RWPE1 (cell line): ENCODE measurements around the gene USP6NL.

Experiments
- CTCF ChIA-PET: fragments of 350-600 bp; sonication (Branson Sonifier 250); formaldehyde crosslinking; extraction: SDS; loops from one replicate; lab custom pipeline; 2021; lab: Yijun Ruan, JAX
- POLR2A ChIA-PET: fragments of 400-600 bp; formaldehyde crosslinking; extraction: SDS; loops from one replicate; lab custom pipeline; 2020; ENCODE audit warnings: antibody characterized with exemption; ENCODE audit not compliant: low non-redundant PET; lab: Yijun Ruan, JAX
- DNase-seq: peaks from one replicate; pipeline ENCODE4 v3.0.0; 2012; ENCODE audit warnings: low spot score
- H3K27ac ChIP-seq: fragments of 450-650 bp; 2 replicates; pipeline ENCODE4 v1.5.1; 2017
- TF ChIP-seq, protein P1 (sequence below): fragments of 450-650 bp; conservative IDR thresholded peaks from 2 replicates; pipeline ENCODE4 v1.5.1; 2017; ENCODE audit warnings: low read depth, mild to moderate bottlenecking

Gene USP6NL

DNA sequence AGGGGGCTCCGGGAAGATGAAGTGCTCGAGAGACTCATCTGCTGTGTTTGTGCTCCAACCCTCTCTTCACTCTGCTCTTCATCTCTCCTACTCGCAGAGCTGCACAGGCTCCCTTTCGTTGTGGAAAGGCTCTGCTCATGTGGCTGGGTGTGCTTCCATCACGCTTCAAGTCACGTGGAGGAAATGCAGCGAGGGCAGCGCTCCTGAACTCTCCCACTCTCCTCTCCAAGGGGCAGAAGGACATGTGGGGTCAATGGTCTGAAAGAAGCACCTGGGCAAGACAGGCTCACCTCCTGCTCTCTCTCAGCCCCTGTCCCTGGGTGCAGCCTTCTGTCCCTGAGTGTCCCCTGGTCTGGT is 72.6 kb downstream of the USP6NL start:
- no peak overlapping the region; the same call in 1 of the 2 replicates for H3K27ac ChIP-seq
- ChIA-PET POLR2A (no interaction called here), CTCF (no interaction called here)
- DNase-seq = no peak
- TF ChIP-seq, protein P1, sequence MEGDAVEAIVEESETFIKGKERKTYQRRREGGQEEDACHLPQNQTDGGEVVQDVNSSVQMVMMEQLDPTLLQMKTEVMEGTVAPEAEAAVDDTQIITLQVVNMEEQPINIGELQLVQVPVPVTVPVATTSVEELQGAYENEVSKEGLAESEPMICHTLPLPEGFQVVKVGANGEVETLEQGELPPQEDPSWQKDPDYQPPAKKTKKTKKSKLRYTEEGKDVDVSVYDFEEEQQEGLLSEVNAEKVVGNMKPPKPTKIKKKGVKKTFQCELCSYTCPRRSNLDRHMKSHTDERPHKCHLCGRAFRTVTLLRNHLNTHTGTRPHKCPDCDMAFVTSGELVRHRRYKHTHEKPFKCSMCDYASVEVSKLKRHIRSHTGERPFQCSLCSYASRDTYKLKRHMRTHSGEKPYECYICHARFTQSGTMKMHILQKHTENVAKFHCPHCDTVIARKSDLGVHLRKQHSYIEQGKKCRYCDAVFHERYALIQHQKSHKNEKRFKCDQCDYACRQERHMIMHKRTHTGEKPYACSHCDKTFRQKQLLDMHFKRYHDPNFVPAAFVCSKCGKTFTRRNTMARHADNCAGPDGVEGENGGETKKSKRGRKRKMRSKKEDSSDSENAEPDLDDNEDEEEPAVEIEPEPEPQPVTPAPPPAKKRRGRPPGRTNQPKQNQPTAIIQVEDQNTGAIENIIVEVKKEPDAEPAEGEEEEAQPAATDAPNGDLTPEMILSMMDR = no peak

DNA sequence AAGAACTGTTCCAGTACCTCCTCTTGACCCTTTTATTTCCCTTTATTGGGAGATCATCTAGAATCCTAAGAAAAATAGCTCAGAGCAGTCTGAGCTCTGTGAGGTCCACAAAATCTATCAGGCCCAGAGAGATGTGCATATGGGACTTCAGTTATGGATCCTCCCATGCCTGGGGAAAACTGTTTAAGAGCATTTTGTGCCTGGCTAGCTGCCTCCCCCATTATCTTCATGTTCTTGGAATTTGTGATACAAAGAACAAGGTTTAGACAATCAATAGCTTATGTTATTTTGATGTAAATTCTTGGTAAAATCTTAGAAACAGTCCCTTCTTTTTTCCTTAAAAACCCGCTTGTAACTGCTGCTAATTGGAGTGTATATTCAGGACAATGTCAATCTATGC is 75.2 kb downstream of the USP6NL start:
- DNase-seq = no peak
- no peak overlapping the region for H3K27ac ChIP-seq
- POLR2A ChIA-PET = no interaction called here
- CTCF ChIA-PET = no interaction called here
- TF ChIP-seq, protein P1 = no peak

DNA sequence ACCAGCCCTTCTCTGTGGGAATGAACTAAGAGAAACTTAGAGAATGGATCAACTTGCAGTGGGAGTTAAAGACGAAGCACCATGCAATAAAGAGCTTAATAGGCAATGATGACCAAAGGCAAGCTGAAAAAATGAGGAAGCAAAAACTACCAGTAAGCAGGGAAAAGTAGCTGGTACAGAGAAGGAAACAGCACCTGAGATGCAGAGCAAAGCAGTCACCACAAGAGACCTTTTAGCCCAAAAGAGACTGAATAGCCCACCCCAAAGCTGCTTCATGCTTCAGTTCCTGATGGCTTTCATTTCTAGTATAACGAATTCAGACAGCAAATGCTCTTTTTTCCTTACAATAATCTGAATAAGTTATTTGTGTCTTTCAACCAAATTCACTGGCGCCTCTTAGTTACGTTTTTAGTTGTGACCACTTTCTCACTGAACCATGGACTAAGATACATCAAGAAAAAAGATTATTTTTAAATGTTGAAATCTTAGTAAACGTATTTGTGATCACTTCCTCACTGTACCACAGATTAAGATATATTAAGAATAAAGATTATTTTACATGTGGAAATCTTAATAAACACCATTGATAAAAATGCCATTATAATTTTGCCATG is 76.0 kb downstream of the USP6NL start:
- CTCF ChIA-PET = no interaction called here
- POLR2A ChIA-PET = no interaction called here
- TF ChIP-seq, protein P1 = no peak
- DNase-seq = no peak
- no peak overlapping the region for H3K27ac ChIP-seq

DNA sequence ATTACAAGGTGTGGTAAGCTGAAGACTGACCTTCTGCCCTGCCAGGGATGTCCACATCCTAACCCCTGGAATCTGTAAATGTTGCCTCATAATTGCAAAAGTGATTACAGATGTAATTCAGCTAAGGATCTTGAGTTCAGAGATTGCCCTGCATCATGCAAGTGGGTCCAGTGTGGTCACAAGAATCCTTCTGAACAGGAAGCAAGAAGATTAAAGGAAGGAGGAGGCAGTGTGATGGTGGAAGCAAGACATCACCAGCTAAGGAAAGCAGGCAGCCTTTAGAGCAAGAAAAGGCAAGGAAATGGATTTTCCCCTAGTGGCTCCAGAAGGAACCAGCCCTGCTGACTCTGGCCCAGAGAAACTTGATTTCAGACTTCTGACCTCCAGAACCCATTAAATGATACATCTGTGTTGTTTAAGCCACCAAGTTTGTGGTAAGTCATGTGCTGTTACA is 78.1 kb downstream of the USP6NL start:
- no peak for DNase-seq
- POLR2A ChIA-PET = no interaction called here
- H3K27ac ChIP-seq = no peak overlapping the region
- TF ChIP-seq, protein P1 = no peak
- CTCF ChIA-PET = interaction anchor here (0.6 kb wide), 1 partner anchor 167 kb away, joined by 5 read pairs; no protein-coding TSS in a partner anchor

DNA sequence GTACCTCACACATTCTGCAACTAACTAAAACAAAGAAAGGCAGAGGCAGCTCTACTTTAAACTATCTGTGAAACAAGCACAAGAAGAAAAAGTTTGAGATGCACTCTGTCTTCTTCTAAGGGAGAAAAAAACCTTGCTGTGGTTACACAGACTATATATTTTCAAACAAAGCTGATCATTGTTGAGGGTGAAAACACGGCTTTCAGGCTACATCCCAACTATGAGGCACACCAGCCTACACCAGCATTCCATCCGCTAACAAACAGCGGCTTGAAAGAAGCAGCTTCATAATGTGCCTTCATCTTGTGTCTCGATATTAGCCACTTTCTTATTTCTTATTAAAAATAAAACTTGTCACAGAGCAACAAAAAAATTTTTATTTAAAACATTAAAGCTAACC is 79.1 kb downstream of the USP6NL start:
- ChIA-PET POLR2A (no interaction called here), CTCF (no interaction called here)
- no peak overlapping the region for H3K27ac ChIP-seq
- TF ChIP-seq, protein P1 = no peak
- no peak for DNase-seq

DNA sequence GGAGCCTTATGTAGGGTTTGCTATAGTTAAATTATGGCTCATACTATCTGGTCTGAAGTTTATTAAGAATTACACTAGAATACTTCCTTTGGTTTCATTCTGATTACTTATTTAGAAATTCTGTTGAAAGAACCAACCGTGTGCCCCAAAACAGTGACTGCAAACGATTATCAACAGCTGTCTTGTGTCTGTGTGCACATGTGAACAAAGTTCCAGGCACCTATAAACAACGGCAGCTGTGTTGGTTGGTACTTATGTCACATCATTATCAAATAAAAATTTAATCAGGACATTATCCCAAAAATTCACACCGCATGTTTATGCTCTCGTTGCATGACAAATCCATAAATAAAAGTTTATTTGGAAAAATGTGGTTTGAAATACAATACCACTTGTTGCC is 80.6 kb downstream of the USP6NL start:
- ChIA-PET CTCF (no interaction called here), POLR2A (no interaction called here)
- no peak overlapping the region for H3K27ac ChIP-seq
- DNase-seq = no peak
- TF ChIP-seq, protein P1 = no peak
